ENCODE results near the gene FAM78B. TPM values are rescaled to one million over a fixed set of nuclear protein-coding genes. Genes with fewer than 3 reads are reported as not detected.

FAM78B gene
- total and polyA plus RNA-seq, 2 donors (not counting 3 experiments of a cell fraction or from before 2014, with no cell fraction given), result 0.10 TPM; not detected in 1

- Histone ChIP-seq H3K4me1 (ENCODE audit: control insufficient read depth, extremely low read depth, insufficient read depth, low read length) (no peaks in the 10 kb centered on the region), H3K4me3 (replicated peaks in 1 of 3; ENCODE audit: insufficient read depth in 1 of 3, low read depth in 1 of 3, low read length in 3 of 3) (no peak overlapping the region), H3K9me3 (replicated peaks; ENCODE audit: control insufficient read depth, insufficient read depth, low read length) (no peaks in the 10 kb centered on the region), H4K20me1 (replicated peaks; ENCODE audit: control insufficient read depth, extremely low read depth, insufficient read depth, low read length) (no peaks in the 10 kb centered on the region), H3K9ac (replicated peaks; ENCODE audit: extremely low read depth, insufficient read depth, low read length) (no peak overlapping the region), H3K27me3 (ENCODE audit: control insufficient read depth in 2 of 2, insufficient read depth in 2 of 2, low read length in 2 of 2) (no peaks in the 10 kb centered on the region), H3K36me3 (ENCODE audit: control insufficient read depth in 2 of 2, extremely low read depth in 1 of 2, insufficient read depth in 2 of 2, low read length in 2 of 2) (no peaks in the 10 kb centered on the region), H3K4me2 (ENCODE audit: insufficient read depth, low read length) (no peak overlapping the region), H3K27ac (ENCODE audit: insufficient read depth, low read depth, low read length) (no peak overlapping the region), H3K9me1 (replicated peaks; ENCODE audit: control insufficient read depth, extremely low read depth, insufficient read depth, low read length) (no peaks in the 10 kb centered on the region), H2AFZ (ENCODE audit: low read depth, low read length) (no peak overlapping the region), H3K79me2 (ENCODE audit: control insufficient read depth, insufficient read depth, low read length) (no peaks in the 10 kb centered on the region)
- dilution Hi-C loops (cut with MboI; ENCODE audit: extremely low pct_ligation_motif_present, low sequenced_read_pairs), result no loop called here
- intact Hi-C loops (cut with micrococcal nuclease), result no loop called here
- POLR2A ChIA-PET, result no interaction called here
- DNase-seq (ENCODE audit: low read depth, low spot score), result no peak
- no TSS peak for BruUV-seq (replicated peaks)
- FAIRE-seq, result no peak
- TF ChIP-seq CTCF (IDR thresholded peaks at IDR 0.05; ENCODE audit: extremely low read depth in 1 of 2, insufficient read depth in 1 of 2, low read depth in 1 of 2, low read length in 2 of 2), result no peak
- TF ChIP-seq EZH2 (IDR thresholded peaks at IDR 0.05; ENCODE audit: borderline replicate concordance, low read depth, low read length, severe bottlenecking), result no peak
- no peak for TF ChIP-seq GATA2 (IDR thresholded peaks at IDR 0.05; ENCODE audit: insufficient read depth, insufficient read length, low read depth, low read length)
- no peak for TF ChIP-seq MYC (IDR thresholded peaks at IDR 0.05; ENCODE audit: low read depth, low read length)
- TF ChIP-seq MAX (IDR thresholded peaks at IDR 0.05; ENCODE audit: insufficient read depth, insufficient read length), result no peak
- no peak for TF ChIP-seq POLR2AphosphoS5 (IDR thresholded peaks at IDR 0.05; ENCODE audit: insufficient read depth, low read depth, low read length)
- no peak for TF ChIP-seq JUN (IDR thresholded peaks at IDR 0.05; ENCODE audit: borderline replicate concordance, insufficient read depth, insufficient read length, low read depth)
- TF ChIP-seq FOS (IDR thresholded peaks at IDR 0.05; ENCODE audit: borderline replicate concordance, insufficient read depth, low read length), result no peak
- TF ChIP-seq POLR2A (IDR thresholded peaks at IDR 0.05; ENCODE audit: low read depth, low read length), result no peak
- CTCF ChIA-PET, result no interaction called here
Measured at GRCh38 chr1:166031932-166032571, 134.7 kb downstream of the FAM78B start.
